Measurements from ENCODE around the gene TSHZ2. TPM values are rescaled to one million over a fixed set of nuclear protein-coding genes. Genes with fewer than 3 reads are reported as not detected.

TSHZ2 gene
- total RNA-seq, 3 donors from 2014 or later = 31.7 to 106 (median 59.6) TPM

DNA sequence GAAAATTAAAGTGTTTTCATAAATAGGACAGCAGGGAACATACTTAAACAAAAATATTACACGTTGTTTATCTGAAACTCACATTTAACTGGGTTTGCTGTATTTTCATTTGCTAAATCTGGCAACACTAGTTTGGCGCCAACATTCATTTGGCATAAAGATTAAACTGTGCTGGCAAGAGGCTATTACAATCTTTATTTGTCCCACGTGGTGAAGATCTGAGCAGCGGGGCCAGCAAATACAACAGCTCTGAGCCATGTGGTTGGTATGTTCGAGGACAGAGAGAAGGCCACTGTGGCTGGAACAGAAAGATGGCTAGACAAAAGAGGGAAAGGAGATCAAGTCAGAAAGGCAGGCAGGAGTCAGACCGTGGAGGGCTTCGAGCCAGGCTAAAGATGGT is 387.3 kb downstream of the TSHZ2 start:
- no peak for DNase-seq (ENCODE audit: low spot score in 2 of 2)
- H3K9me3 ChIP-seq = peaks cover 0 to 16% of the 10 kb centered on the region in 2 donors
- H3K27me3 ChIP-seq = no peaks in the 10 kb centered on the region
- H3K27ac ChIP-seq = no peak overlapping the region
- H3K36me3 ChIP-seq = no peaks in the 10 kb centered on the region
- no peak for TF ChIP-seq POLR2AphosphoS5 (IDR thresholded peaks at IDR 0.05)
- TF ChIP-seq, protein P1, sequence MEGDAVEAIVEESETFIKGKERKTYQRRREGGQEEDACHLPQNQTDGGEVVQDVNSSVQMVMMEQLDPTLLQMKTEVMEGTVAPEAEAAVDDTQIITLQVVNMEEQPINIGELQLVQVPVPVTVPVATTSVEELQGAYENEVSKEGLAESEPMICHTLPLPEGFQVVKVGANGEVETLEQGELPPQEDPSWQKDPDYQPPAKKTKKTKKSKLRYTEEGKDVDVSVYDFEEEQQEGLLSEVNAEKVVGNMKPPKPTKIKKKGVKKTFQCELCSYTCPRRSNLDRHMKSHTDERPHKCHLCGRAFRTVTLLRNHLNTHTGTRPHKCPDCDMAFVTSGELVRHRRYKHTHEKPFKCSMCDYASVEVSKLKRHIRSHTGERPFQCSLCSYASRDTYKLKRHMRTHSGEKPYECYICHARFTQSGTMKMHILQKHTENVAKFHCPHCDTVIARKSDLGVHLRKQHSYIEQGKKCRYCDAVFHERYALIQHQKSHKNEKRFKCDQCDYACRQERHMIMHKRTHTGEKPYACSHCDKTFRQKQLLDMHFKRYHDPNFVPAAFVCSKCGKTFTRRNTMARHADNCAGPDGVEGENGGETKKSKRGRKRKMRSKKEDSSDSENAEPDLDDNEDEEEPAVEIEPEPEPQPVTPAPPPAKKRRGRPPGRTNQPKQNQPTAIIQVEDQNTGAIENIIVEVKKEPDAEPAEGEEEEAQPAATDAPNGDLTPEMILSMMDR (IDR thresholded peaks at IDR 0.05) = no peak
- no peak for TF ChIP-seq POLR2A (IDR thresholded peaks at IDR 0.05)
- intact Hi-C loops (cut with DNase I; ENCODE audit: low total_unique reads) = no loop called here
- H3K4me1 ChIP-seq = no peaks in the 10 kb centered on the region
- no peak overlapping the region for H3K4me3 ChIP-seq

DNA sequence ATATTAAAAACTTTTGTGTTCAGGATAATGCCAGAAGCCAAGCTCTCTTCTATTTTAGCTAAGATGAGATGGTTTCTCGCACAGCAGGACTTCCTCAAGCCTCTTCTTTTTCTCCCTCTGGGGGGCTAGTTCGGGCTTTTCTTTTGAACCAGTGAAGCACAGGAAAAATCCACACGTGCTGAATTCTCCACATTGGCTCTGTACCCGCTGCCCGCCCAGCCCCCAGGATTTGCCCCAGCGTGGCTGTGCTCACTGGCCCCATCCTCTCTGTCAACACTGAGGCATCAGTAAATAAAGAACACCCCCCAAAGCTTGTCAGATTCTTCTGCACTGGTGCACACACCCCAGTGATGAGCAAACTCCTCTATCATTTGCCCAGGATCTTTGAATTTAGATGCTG is 388.7 kb downstream of the TSHZ2 start:
- TF ChIP-seq, protein P1 (IDR thresholded peaks at IDR 0.05) = no peak
- TF ChIP-seq POLR2A (IDR thresholded peaks at IDR 0.05) (no peak), POLR2AphosphoS5 (IDR thresholded peaks at IDR 0.05) (no peak)
- Histone ChIP-seq H3K27ac (no peak overlapping the region), H3K4me1 (no peaks in the 10 kb centered on the region), H3K4me3 (no peak overlapping the region), H3K27me3 (no peaks in the 10 kb centered on the region), H3K36me3 (no peaks in the 10 kb centered on the region), H3K9me3 (peaks cover 0 to 6% of the 10 kb centered on the region in 2 donors)
- no peak for DNase-seq (ENCODE audit: low spot score in 2 of 2)
- intact Hi-C loops (cut with DNase I; ENCODE audit: low total_unique reads) = no loop called here

DNA sequence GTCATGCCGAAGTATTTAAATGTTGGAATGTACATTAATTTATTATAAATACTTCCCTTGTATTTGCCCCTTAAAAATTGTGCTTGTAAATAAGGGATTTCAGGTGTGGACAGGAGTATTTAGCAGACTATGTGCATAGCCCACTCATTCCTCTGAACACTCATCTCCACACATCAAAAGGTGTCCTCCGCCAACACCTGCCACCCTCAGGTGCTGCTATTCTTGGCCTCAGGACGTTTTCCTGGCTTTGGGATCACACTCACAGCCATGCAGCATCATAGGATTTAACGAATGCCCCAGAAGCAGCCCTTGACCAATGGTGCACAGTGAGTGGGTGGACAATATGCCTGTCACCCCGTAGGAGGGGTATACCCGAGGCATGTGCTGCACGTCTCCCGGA is 390.6 kb downstream of the TSHZ2 start:
- no peaks in the 10 kb centered on the region for H3K27me3 ChIP-seq
- intact Hi-C loops (cut with DNase I; ENCODE audit: low total_unique reads) = no loop called here
- no peak for DNase-seq (ENCODE audit: low spot score in 2 of 2)

DNA sequence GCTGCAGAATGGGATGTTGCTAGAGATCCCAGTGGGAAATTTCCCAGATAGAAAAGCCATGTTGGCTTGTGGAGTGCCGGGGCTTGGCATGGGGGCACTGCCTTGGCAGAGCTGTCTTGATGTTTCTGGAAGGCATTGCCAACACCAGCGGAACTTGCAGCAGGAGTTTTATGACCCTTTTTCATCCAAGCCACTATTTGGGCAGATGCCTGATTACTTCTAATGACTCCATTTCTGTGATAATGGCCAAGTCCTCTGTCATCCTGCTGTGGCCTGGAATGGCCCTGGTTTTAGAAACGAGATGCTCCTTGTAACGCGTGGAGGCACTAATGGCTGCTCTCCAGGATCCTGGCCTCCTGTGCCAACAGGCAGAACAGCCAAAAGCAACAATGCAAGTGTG is 392.5 kb downstream of the TSHZ2 start:
- no peak overlapping the region for H3K4me3 ChIP-seq
- intact Hi-C loops (cut with DNase I; ENCODE audit: low total_unique reads) = no loop called here
- no peak for DNase-seq (ENCODE audit: low spot score in 2 of 2)
- H3K27ac ChIP-seq = no peak overlapping the region
- no peaks in the 10 kb centered on the region for H3K4me1 ChIP-seq
- H3K9me3 ChIP-seq = no peaks in the 10 kb centered on the region
- H3K27me3 ChIP-seq = no peaks in the 10 kb centered on the region
- TF ChIP-seq POLR2A (IDR thresholded peaks at IDR 0.05) = no peak
- TF ChIP-seq, protein P1 (IDR thresholded peaks at IDR 0.05) = no peak
- no peak for TF ChIP-seq POLR2AphosphoS5 (IDR thresholded peaks at IDR 0.05)
- no peaks in the 10 kb centered on the region for H3K36me3 ChIP-seq

More for the DNA sequence above, 390.6 kb downstream of the TSHZ2 start:
- no peak for TF ChIP-seq POLR2A (IDR thresholded peaks at IDR 0.05)
- TF ChIP-seq, protein P1 (IDR thresholded peaks at IDR 0.05) = no peak
- no peak for TF ChIP-seq POLR2AphosphoS5 (IDR thresholded peaks at IDR 0.05)
- no peaks in the 10 kb centered on the region for H3K36me3 ChIP-seq
- H3K27ac ChIP-seq = no peak overlapping the region
- no peaks in the 10 kb centered on the region for H3K9me3 ChIP-seq
- no peaks in the 10 kb centered on the region for H3K4me1 ChIP-seq
- no peak overlapping the region for H3K4me3 ChIP-seq

DNA sequence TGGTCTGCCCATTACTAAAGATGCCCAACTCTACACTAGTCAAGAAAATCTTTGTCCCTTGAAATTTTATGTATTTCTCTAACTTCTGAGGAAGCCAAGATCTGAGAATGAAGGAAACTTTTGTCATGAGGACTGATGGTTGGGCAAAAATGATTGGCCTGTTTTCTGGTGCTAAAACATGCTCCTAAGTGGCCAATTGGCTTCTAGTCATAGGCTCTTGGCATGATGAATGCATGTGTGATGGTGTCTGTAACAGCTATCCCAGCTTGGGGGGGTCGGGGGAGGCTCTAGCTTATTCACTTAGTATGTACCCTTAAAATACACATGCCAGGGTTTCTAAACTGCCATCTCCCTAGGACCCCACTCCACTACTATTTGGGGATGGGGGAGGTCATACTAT is 392.9 kb downstream of the TSHZ2 start:
- DNase-seq (ENCODE audit: low spot score in 2 of 2) = no peak
- Histone ChIP-seq H3K27me3 (no peaks in the 10 kb centered on the region), H3K4me1 (no peaks in the 10 kb centered on the region), H3K4me3 (no peak overlapping the region), H3K36me3 (no peaks in the 10 kb centered on the region), H3K27ac (no peak overlapping the region), H3K9me3 (no peaks in the 10 kb centered on the region)
- TF ChIP-seq, protein P1 (IDR thresholded peaks at IDR 0.05) = no peak
- no peak for TF ChIP-seq POLR2AphosphoS5 (IDR thresholded peaks at IDR 0.05)
- no peak for TF ChIP-seq POLR2A (IDR thresholded peaks at IDR 0.05)
- intact Hi-C loops (cut with DNase I; ENCODE audit: low total_unique reads) = no loop called here

Data from breast epithelium (tissue), 4 donors.